ENCODE data around the gene RAP1GAP2. TPM values are rescaled to one million over a fixed set of nuclear protein-coding genes. Genes with fewer than 3 reads are reported as not detected.
A peak's percentile ranks its signal among the peaks of the same experiment; 100 is the strongest.

Gene RAP1GAP2
- total RNA-seq, 1 experiment from 2014 or later: 4.4 TPM

DNA sequence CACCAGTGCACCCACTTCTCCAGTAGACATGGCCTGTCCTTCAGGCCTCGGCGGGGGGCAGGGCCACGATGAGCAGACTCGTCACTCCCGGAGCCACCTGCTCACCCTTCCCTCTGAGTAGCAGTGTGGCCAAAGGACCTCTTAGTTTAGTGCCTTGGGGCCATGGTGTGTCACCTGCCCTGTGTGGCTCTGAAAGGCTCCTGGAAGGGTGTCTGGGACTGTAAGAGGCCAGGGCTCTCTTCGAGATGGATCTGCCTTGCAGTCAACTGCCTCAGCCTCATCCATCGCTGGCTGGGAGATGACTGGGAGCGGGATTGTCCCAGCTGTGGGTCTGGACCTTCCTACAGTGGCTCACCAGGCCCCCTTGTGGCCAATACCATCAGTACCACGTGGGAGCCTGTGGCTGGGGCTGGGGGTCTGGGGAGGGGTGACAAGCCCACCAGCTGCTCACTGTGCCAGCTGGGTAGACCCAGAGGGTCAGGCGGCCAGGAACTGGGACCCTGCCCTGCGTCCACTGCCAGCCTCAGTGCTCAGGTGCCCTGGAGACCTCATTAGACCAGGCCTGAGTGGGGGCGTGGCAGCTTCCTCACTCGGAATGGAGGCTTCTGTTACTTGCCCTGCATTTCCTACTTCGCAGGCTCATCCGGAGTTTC, 133.8 kb downstream of the RAP1GAP2 start:
- no peaks in the 10 kb centered on the region for H3K9me3 ChIP-seq
- DNase-seq: peak; percentile 41
- H3K27me3 ChIP-seq: no peaks in the 10 kb centered on the region
- H3K36me3 ChIP-seq: no peaks in the 10 kb centered on the region
- no peak overlapping the region for H3K4me3 ChIP-seq

DNA sequence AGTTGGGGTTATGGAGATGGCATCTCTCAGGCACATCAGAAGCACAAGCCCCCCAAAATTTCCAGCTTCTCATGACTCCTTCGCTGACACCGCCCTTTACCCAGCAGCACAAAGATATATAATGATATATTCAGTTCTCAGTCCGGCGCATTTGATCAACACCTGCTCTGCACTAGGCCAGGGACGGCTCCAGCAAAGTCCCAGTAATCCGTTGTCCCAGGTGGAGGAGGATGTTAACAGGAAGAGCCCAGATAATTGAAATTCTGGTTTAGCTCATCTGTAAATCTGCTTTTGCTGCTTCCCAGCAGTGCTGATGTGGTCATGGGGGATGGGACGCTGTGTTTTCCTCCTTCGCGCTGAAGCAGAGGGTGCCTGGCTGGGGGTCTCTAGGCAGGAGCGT, 135.6 kb downstream of the RAP1GAP2 start:
- H3K36me3 ChIP-seq: no peaks in the 10 kb centered on the region
- no peaks in the 10 kb centered on the region for H3K9me3 ChIP-seq
- H3K27me3 ChIP-seq: no peaks in the 10 kb centered on the region
- no peak for DNase-seq
- H3K4me3 ChIP-seq: no peak overlapping the region

DNA sequence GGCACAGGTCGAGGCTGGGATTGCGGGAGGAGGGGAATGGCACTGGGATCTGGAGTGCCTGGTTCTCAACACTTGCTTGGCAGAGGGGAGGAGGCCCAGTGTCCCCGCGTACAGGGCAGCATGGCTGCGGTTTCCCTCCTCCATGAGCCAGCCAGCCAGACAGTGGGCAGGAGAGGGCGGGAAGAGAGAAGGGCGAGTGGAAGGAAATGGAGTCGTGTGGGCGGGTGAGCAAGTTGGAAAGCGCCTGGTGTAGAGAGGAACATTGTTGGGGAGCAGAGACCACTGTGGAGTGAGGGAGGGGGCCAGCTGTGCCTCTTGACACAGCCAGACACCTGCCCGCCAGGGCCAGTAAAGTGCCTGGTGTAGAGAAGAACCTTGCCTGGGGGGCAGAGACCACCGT, 136.7 kb downstream of the RAP1GAP2 start:
- H3K9me3 ChIP-seq: no peaks in the 10 kb centered on the region
- no peak for DNase-seq
- H3K4me3 ChIP-seq: no peak overlapping the region
- no peaks in the 10 kb centered on the region for H3K27me3 ChIP-seq
- no peaks in the 10 kb centered on the region for H3K36me3 ChIP-seq

DNA sequence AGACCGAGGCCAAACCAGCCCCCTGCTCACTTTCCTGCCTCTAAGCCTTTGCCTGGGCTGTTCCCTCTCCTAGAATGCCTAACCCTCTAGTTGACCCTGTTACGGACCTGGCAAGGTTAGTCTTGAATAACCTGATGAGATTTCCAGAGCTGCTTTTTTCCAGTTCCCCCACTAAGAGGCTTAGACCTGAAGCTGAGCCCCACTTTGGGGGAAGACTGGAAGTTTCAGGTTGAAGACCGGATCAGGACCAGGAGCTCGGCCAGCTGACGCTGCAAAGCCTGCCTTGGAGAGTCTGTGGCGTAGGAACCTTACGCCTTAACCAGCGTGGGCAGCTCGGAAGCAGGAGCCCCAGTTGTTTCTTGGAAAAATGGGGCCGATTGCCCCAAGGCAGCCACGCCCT, 137.4 kb downstream of the RAP1GAP2 start:
- no peak for DNase-seq
- no peak overlapping the region for H3K4me3 ChIP-seq
- no peaks in the 10 kb centered on the region for H3K27me3 ChIP-seq
- H3K36me3 ChIP-seq: no peaks in the 10 kb centered on the region
- no peaks in the 10 kb centered on the region for H3K9me3 ChIP-seq

DNA sequence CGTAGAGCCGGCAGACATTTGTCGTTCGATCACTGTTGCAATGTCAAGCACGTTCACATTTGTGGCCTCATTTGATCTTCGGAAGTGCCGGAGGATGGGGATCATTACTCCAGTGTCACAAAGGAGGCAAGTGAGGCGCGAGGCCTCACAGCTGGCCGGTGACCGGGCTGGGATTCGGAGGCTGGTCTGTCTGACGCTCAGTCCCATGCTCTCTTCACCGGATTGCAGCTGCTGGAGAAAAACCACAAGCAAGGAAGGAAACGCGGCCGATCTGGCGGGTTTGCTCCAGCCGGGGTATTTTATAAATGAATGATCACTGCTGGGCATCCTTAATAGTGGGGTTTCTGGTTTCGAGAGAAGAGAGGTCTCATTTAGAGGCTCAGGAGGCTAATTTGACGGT, 139.4 kb downstream of the RAP1GAP2 start:
- DNase-seq: no peak
- Histone ChIP-seq H3K36me3 (no peaks in the 10 kb centered on the region), H3K9me3 (no peaks in the 10 kb centered on the region), H3K27me3 (no peaks in the 10 kb centered on the region), H3K4me3 (no peak overlapping the region)

DNA sequence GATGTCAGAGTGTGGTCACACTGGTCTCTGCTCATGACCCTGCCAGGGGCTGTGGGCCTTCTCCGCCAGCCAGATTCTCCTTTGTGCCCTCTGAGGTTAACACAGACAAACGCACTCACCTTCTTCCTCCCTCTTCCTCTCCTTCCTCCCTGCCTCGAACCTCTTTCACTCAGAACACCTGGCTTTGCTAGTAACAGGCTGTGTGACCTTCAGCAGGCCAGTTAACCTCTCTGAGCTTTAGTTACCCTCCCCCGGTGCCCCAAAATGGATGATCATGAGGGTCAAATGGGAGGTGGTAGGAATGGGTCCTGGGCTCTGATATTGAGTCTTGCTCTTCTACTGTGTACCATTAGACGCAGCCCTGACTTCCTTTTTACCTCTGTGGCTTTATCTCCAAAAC, 140.1 kb downstream of the RAP1GAP2 start:
- H3K9me3 ChIP-seq: no peaks in the 10 kb centered on the region
- DNase-seq: no peak
- no peaks in the 10 kb centered on the region for H3K27me3 ChIP-seq
- no peak overlapping the region for H3K4me3 ChIP-seq
- H3K36me3 ChIP-seq: no peaks in the 10 kb centered on the region

DNA sequence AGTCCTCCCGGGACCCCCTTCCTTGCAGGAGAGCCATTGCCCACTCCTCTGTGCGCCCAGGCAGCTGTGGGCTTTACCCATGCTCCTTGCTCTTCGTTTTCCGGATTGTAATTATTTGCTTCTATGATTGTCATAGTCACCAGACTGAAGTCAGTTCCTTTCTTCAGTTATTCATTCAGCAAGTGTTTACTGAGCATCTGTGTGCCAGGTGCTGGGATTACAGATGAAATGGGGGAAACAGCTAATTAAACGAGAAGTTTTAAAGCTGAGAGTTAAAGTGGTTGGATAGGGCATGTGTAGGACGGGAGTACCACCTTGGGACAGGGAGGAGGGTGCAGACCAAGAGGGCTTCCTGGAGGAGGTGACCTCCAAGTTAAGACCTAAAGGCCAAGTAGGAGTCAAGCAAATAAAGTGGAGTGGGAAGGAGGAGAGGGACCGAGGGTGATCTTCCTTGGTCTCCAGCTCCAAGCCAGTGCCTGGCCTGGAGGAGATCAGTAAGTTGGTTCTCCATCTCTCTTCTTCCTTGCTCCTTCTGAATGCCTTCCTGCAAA, 140.6 kb downstream of the RAP1GAP2 start:
- no peak for DNase-seq
- H3K9me3 ChIP-seq: no peaks in the 10 kb centered on the region
- H3K4me3 ChIP-seq: no peak overlapping the region
- H3K27me3 ChIP-seq: no peaks in the 10 kb centered on the region
- no peaks in the 10 kb centered on the region for H3K36me3 ChIP-seq

DNA sequence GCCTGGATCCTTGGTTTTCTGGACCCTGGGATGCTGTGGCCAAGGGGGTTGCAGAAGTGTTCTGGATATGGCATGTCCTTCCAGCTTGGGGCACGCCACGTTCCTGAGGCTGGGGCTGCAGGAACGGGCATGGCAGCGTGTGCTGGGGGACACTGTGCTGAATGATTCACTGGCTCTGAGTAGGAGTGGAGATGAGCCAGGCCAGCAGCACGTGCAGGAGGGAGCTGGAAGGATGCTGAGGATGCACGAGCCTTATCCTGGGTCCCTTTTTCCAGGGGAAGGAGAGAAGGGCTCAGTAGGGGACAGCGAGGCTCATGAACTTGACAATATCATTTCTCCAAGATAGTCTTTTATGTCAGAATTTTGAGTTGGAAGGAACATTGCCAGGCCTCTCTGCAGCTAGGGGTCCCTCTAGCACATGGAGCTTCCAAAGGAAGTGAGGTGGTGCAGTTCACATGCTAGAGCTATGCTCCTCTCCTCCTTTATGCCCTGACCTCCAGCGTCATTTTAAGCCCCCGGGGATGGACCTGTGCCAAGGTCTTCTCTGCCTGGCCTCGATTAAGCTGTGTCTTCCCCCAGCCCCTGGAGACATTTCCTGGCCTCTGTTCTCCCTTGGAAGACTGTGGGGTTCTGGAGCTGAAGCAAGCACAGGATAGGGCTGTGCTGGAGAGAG, 141.2 kb downstream of the RAP1GAP2 start:
- DNase-seq: no peak
- no peaks in the 10 kb centered on the region for H3K36me3 ChIP-seq

DNA sequence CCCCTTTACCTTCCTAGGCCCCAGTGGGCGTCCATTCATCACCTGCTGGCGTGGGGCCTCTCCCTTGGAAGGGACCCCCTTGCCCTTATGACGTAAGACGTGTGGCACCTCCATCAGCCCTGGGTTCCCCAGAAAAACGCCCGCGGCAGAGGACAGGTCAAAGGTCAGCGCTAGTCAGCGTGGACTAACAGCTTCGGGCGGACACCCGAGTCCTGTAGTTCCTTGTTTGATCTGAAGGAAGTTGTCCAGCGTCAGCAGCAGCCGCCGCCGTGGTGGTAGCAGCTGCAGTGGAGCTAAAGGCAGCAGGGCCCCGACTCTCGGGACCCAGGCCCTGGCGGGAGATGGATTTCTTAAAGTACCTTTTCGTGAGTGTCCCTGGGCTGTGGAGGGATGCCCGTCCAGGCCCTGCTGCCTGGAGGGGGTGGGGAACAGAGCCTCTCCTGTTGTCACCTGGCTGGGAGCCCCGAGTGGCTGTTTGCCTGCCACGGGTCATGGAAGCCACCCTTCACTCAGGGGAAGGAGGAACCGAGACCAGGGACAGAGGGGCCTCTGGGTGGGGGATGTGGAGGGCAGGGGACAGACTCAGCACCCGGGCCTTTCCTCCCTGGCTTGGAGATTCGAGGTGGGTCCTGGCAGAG, 143.6 kb downstream of the RAP1GAP2 start:
- Histone ChIP-seq H3K36me3 (no peaks in the 10 kb centered on the region), H3K4me3 (no peak overlapping the region), H3K9me3 (no peaks in the 10 kb centered on the region), H3K27me3 (no peaks in the 10 kb centered on the region)
- DNase-seq: no peak

More for the DNA sequence above, 141.2 kb downstream of the RAP1GAP2 start:
- Histone ChIP-seq H3K9me3 (no peaks in the 10 kb centered on the region), H3K4me3 (no peak overlapping the region), H3K27me3 (no peaks in the 10 kb centered on the region)

DNA sequence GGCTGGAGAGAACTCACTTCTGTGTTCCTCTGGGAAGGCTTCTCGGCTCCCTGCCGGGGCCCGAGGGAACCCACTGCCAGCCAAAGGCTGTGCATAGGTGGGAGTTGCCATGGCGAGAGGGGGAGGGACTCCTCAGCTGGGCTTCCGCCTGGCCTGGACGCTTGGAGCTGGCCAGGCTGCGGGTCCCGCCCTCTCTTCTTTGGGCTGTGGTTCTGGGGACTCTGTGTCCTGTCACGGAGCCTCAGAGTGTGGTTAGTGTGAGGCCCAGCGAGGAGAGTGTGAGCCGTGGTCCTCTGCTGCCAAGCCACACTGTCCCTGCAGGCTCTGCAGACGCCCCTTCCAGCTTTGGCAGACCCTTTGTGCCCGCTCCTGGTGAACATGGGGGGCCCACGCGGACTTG, 144.1 kb downstream of the RAP1GAP2 start:
- H3K36me3 ChIP-seq: no peaks in the 10 kb centered on the region
- no peak for DNase-seq

DNA sequence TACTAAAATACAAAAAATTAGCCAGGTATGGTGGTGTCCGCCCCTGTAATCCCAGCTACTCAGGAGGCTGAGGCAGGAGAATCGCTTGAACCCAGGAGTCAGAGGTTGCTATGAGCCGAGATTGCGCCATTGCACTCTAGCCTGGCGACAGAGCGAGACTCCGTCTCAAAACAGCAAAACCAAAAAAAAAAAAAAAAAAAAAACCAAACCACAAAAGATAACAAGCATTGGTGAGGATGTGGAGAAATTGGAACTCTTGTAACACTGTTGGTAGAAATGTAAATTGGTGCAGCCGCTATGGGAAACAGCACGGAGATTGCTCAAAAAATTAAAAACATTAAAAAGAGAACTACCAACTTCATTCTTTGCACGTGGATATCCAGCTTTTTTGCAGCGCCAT, 147.7 kb downstream of the RAP1GAP2 start:
- H3K4me3 ChIP-seq: no peak overlapping the region
- H3K9me3 ChIP-seq: no peaks in the 10 kb centered on the region
- DNase-seq: no peak
- no peaks in the 10 kb centered on the region for H3K27me3 ChIP-seq
- H3K36me3 ChIP-seq: no peaks in the 10 kb centered on the region

More for the DNA sequence above, 144.1 kb downstream of the RAP1GAP2 start:
- Histone ChIP-seq H3K27me3 (no peaks in the 10 kb centered on the region), H3K4me3 (no peak overlapping the region), H3K9me3 (no peaks in the 10 kb centered on the region)

DNA sequence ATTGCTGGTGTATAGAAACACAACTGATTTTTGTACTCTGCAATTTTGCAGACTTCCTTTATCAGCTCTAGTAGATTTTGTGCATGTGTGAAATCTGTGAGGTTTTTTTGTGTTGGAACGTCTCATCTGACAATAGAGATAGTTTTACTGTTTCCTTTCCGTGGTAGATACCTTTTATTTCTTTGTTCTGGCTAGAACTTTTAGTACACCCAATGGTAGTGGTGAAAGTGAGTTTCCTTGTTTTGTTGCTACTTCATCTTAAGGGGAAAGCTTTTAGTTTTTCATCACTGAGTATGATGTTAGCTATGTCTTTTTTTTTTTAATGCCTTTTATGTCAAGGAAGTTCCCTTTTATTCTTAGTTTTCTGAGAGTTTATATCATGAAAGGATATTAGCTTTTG, 149.1 kb downstream of the RAP1GAP2 start:
- H3K4me3 ChIP-seq: no peak overlapping the region
- DNase-seq: no peak
- H3K36me3 ChIP-seq: no peaks in the 10 kb centered on the region

DNA sequence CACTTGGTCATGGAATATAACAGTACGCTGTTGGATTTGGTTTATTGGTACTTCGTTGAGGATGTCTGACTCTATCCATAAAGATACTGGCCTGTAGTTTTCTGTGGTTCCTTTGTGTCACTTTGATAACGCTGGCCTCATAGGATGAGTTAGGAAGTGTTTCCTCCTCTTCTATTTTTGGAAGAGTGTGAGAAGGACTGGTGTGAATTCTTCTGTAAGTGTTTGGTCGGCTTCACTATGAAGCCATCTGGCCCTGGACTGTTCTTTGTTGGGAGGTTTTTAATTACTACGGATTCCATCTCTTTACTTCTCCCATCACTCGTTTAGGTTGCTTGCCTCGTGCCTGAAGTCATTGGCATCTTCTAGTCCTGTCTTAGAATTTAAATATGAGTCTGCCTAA, 149.9 kb downstream of the RAP1GAP2 start:
- H3K27me3 ChIP-seq: no peaks in the 10 kb centered on the region
- H3K36me3 ChIP-seq: no peaks in the 10 kb centered on the region
- no peak for DNase-seq
- H3K9me3 ChIP-seq: no peaks in the 10 kb centered on the region
- H3K4me3 ChIP-seq: no peak overlapping the region

More for the DNA sequence above, 149.1 kb downstream of the RAP1GAP2 start:
- Histone ChIP-seq H3K27me3 (no peaks in the 10 kb centered on the region), H3K9me3 (no peaks in the 10 kb centered on the region)

DNA sequence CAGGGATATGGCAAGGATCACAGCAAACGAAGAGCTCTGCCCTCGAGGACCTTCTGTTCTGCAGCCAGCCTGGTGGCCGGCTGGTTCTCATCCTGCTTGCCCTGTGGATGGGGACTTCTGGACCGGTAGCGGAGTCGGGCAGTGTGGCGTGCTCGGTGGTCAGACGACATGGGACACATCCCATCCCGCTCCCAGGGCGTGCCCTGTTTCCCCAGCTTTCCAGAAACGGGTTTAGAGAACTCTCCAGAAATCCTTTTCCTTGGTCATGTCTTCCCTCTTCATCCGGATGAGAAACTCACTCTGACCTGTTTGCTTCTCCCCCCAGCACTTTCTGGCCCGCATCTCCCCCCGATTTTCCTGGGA, 151.3 kb downstream of the RAP1GAP2 start:
- Histone ChIP-seq H3K4me3 (no peak overlapping the region), H3K27me3 (no peaks in the 10 kb centered on the region), H3K9me3 (no peaks in the 10 kb centered on the region), H3K36me3 (no peaks in the 10 kb centered on the region)
- no peak for DNase-seq

DNA sequence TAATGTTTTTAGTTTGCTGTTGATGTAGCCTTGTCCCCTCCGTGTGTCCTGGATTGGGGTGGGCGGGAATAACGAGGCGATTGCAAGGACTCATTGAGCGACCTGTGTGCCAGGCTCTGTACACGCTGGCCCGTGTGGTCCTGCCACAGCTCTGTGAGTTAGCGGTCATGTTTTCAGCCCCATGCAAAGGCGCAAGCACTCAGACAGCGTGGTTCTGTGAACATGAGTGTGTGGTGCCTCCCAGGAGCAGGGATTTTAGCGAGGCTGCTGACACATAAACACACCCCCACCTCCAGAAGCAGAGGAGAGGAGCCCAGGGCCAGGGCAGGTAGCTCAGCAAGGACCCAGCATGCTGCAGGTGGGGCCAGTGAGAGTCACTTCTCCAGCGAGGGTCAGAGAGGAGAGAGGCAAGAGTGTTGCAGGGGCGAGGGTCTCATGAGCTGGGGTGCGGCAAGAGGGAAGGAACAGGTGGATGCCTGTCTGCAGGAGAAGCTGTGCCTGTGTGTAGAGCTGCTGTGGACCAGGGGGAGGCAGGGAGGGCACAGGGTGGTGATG, 151.8 kb downstream of the RAP1GAP2 start:
- DNase-seq: no peak
- no peaks in the 10 kb centered on the region for H3K9me3 ChIP-seq
- no peak overlapping the region for H3K4me3 ChIP-seq
- no peaks in the 10 kb centered on the region for H3K27me3 ChIP-seq
- H3K36me3 ChIP-seq: no peaks in the 10 kb centered on the region

DNA sequence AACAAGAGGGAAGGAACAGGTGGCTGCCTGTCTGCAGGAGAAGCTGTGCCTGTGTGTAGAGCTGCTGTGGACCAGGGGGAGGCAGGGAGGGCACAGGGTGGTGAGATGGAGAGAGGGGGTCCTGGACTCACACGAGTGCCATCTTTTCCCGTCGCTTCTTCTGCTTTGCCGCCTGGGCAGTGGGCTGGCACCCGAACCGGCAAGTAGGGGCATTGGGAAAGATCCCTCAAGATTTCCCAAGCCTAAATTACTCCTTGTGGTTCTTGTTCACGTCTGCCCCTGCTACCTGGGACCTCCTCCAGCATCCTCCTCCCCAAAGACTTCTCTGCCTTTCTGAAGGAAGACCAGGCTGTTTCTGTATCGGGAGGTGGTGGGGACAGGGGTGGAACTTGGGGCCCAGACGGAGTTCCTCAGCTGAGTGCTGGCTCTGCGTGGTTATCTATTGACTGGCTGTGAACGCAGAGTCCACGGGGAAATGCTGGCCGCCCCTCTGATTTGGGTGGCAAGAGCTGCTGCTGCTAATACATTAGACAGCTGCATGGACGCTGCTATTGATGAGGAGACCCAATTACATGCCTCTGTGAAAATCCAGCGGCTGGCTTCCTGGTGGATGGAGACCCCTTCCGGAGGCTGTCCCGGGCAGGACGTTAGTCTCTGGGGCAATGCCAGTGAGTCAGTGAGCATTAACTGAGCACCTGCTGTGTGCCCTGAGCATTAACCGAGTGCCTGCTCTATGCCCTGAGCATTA, 152.7 kb downstream of the RAP1GAP2 start:
- no peaks in the 10 kb centered on the region for H3K36me3 ChIP-seq
- DNase-seq: peak; percentile 20
- H3K27me3 ChIP-seq: no peaks in the 10 kb centered on the region
- no peak overlapping the region for H3K4me3 ChIP-seq
- no peaks in the 10 kb centered on the region for H3K9me3 ChIP-seq

Data from MG63 (cell line).